ENCODE measurements around the gene SOCS3. TPM values are rescaled to one million over a fixed set of nuclear protein-coding genes. Genes with fewer than 3 reads are reported as not detected.

SOCS3 gene
- total and polyA plus RNA-seq, 2 donors (not counting 1 experiment from before 2014, with no cell fraction given) = 52.6 to 185 TPM

DNA sequence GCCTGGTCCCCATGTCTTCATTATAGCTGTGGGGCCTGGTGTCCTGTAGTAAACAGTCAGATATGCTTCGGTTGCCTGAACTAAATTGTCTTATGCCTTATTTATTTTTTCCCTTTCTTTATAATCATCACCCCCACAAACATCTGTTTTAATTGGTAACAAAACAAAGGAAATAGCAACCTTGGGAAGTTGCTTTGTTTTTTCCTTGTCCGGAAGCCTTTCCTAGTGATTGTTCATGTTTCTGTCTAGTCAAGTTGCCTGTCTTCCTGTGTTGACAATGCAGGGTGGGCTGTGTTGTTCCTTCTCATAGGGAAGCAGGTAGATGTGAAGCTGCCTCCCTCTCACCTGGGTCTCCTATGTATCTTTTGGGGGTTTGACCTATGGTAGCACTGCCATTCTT, 35.3 kb upstream of the SOCS3 start:
- peaks cover 22% of the 10 kb centered on the region for H3K36me3 ChIP-seq (ENCODE audit: control insufficient read depth, insufficient read depth, low read length)
- H3K4me3 ChIP-seq (replicated peaks in 1 of 4; ENCODE audit: control extremely low read depth in 1 of 4, insufficient read depth in 1 of 4, low read depth in 3 of 4, low read length in 4 of 4) = no peak overlapping the region
- peaks cover 29% of the 10 kb centered on the region for H3K4me1 ChIP-seq (ENCODE audit: control insufficient read depth, extremely low read depth, insufficient read depth, low read length)
- TF ChIP-seq, protein P1, sequence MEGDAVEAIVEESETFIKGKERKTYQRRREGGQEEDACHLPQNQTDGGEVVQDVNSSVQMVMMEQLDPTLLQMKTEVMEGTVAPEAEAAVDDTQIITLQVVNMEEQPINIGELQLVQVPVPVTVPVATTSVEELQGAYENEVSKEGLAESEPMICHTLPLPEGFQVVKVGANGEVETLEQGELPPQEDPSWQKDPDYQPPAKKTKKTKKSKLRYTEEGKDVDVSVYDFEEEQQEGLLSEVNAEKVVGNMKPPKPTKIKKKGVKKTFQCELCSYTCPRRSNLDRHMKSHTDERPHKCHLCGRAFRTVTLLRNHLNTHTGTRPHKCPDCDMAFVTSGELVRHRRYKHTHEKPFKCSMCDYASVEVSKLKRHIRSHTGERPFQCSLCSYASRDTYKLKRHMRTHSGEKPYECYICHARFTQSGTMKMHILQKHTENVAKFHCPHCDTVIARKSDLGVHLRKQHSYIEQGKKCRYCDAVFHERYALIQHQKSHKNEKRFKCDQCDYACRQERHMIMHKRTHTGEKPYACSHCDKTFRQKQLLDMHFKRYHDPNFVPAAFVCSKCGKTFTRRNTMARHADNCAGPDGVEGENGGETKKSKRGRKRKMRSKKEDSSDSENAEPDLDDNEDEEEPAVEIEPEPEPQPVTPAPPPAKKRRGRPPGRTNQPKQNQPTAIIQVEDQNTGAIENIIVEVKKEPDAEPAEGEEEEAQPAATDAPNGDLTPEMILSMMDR (conservative IDR thresholded peaks at IDR 0.05 in 1 of 2, IDR thresholded peaks at IDR 0.05 in 1 of 2; ENCODE audit: low read depth in 1 of 2, low read length in 2 of 2) = no peak
- TF ChIP-seq EZH2 (IDR thresholded peaks at IDR 0.05; ENCODE audit: low read length, missing control alignments) = no peak
- peaks cover 61% of the 10 kb centered on the region for H3K79me2 ChIP-seq (ENCODE audit: control insufficient read depth, insufficient read depth, low read length)
- DNase-seq (ENCODE audit: low read depth in 2 of 2) = no peak
- no peak overlapping the region for H3K9ac ChIP-seq (ENCODE audit: insufficient read depth, low read length)
- no peaks in the 10 kb centered on the region for H3K9me3 ChIP-seq (ENCODE audit: control insufficient read depth, insufficient read depth, low read depth, low read length)
- no peak overlapping the region for H3K27ac ChIP-seq (ENCODE audit: insufficient read depth, low read length)
- H3K4me2 ChIP-seq (ENCODE audit: extremely low read depth, insufficient read depth, low read length) = no peak overlapping the region
- H3K27me3 ChIP-seq (ENCODE audit: control insufficient read depth, insufficient read depth, low read length) = no peaks in the 10 kb centered on the region
- no peaks in the 10 kb centered on the region for H4K20me1 ChIP-seq (ENCODE audit: control insufficient read depth, extremely low read depth, insufficient read depth, low read length)
- no peak overlapping the region for H2AFZ ChIP-seq (ENCODE audit: low read length)

DNA sequence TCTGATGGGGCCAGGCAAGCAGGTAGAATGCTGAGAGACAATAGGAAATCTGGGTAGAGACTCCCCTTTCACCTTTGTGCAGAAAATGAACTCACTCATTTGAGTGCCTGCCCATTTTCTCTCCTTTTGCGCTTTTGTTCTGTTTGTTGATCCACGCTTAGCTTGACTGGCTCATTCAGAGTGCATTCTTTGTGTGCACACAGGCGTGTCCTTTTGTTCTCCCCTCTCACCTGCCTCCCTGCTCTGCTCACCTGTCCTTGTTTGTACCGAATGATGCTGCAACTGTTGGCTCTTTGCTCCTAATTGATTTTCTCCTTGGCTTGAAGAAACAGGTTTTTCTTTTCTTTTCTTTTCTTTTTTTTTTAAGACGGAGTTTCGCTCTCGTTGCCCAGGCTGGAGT, 34.3 kb upstream of the SOCS3 start:
- no peak overlapping the region for H3K4me3 ChIP-seq (replicated peaks in 1 of 4; ENCODE audit: control extremely low read depth in 1 of 4, insufficient read depth in 1 of 4, low read depth in 3 of 4, low read length in 4 of 4)
- no peak overlapping the region for H3K27ac ChIP-seq (ENCODE audit: insufficient read depth, low read length)
- H3K79me2 ChIP-seq (ENCODE audit: control insufficient read depth, insufficient read depth, low read length) = peaks cover 66% of the 10 kb centered on the region
- H4K20me1 ChIP-seq (ENCODE audit: control insufficient read depth, extremely low read depth, insufficient read depth, low read length) = no peaks in the 10 kb centered on the region
- peaks cover 35% of the 10 kb centered on the region for H3K4me1 ChIP-seq (ENCODE audit: control insufficient read depth, extremely low read depth, insufficient read depth, low read length)
- no peak overlapping the region for H3K4me2 ChIP-seq (ENCODE audit: extremely low read depth, insufficient read depth, low read length)
- H3K9ac ChIP-seq (ENCODE audit: insufficient read depth, low read length) = no peak overlapping the region
- no peak overlapping the region for H2AFZ ChIP-seq (ENCODE audit: low read length)
- TF ChIP-seq EZH2 (IDR thresholded peaks at IDR 0.05; ENCODE audit: low read length, missing control alignments) = no peak
- TF ChIP-seq, protein P1 (conservative IDR thresholded peaks at IDR 0.05 in 1 of 2, IDR thresholded peaks at IDR 0.05 in 1 of 2; ENCODE audit: low read depth in 1 of 2, low read length in 2 of 2) = no peak
- H3K9me3 ChIP-seq (ENCODE audit: control insufficient read depth, insufficient read depth, low read depth, low read length) = no peaks in the 10 kb centered on the region
- no peaks in the 10 kb centered on the region for H3K27me3 ChIP-seq (ENCODE audit: control insufficient read depth, insufficient read depth, low read length)
- peaks cover 14% of the 10 kb centered on the region for H3K36me3 ChIP-seq (ENCODE audit: control insufficient read depth, insufficient read depth, low read length)
- DNase-seq (ENCODE audit: low read depth in 2 of 2) = no peak

DNA sequence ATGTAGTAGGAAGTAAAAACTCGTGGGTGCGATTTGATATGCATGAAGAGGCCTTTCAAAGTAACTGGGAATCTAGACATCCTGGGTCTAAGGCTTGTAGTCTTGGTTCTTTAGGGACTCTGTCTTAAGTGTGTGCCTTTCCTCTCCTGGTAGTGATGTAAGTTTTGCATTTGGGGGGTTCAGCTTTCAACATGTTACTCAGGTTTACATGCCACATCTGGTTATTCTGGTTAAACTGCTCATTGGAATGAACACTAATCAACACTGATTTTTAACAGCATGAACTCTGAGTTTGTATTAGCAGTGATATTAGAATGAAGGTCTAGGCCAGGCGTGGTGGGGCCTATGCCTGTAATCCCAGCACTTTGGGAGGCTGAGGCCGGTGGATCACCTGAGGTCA, 33.7 kb upstream of the SOCS3 start:
- H3K4me1 ChIP-seq (ENCODE audit: control insufficient read depth, extremely low read depth, insufficient read depth, low read length) = peaks cover 38% of the 10 kb centered on the region
- no peak overlapping the region for H2AFZ ChIP-seq (ENCODE audit: low read length)
- H3K27me3 ChIP-seq (ENCODE audit: control insufficient read depth, insufficient read depth, low read length) = no peaks in the 10 kb centered on the region
- H3K4me2 ChIP-seq (ENCODE audit: extremely low read depth, insufficient read depth, low read length) = no peak overlapping the region
- no peak overlapping the region for H3K4me3 ChIP-seq (replicated peaks in 1 of 4; ENCODE audit: control extremely low read depth in 1 of 4, insufficient read depth in 1 of 4, low read depth in 3 of 4, low read length in 4 of 4)
- H3K9ac ChIP-seq (ENCODE audit: insufficient read depth, low read length) = no peak overlapping the region
- TF ChIP-seq, protein P1 (conservative IDR thresholded peaks at IDR 0.05 in 1 of 2, IDR thresholded peaks at IDR 0.05 in 1 of 2; ENCODE audit: low read depth in 1 of 2, low read length in 2 of 2) = no peak
- no peak for TF ChIP-seq EZH2 (IDR thresholded peaks at IDR 0.05; ENCODE audit: low read length, missing control alignments)
- no peaks in the 10 kb centered on the region for H3K9me3 ChIP-seq (ENCODE audit: control insufficient read depth, insufficient read depth, low read depth, low read length)
- no peaks in the 10 kb centered on the region for H4K20me1 ChIP-seq (ENCODE audit: control insufficient read depth, extremely low read depth, insufficient read depth, low read length)
- peaks cover 8% of the 10 kb centered on the region for H3K36me3 ChIP-seq (ENCODE audit: control insufficient read depth, insufficient read depth, low read length)
- no peak overlapping the region for H3K27ac ChIP-seq (ENCODE audit: insufficient read depth, low read length)
- H3K79me2 ChIP-seq (ENCODE audit: control insufficient read depth, insufficient read depth, low read length) = peaks cover 67% of the 10 kb centered on the region
- DNase-seq (ENCODE audit: low read depth in 2 of 2) = no peak

All from fibroblast of lung (primary cell).